Liver (tissue), 9 donors: ENCODE results near the gene METTL5. TPM values are rescaled to one million over a fixed set of nuclear protein-coding genes. Genes with fewer than 3 reads are reported as not detected.
"Not testable (repeated sequence)": the region's sequence is repeated elsewhere in the genome, so short reads cannot be mapped to it uniquely, and the experiment has no call there.

ENCODE experiments used
- DNase-seq: peaks from one replicate; pipeline ENCODE4 v3.0.0-alpha.2; 2017; ENCODE audit warnings: low spot score
- H3K27ac ChIP-seq, 2 donors: one replicate each; pipeline ENCODE4 v1.7.0; 2013; ENCODE audit warnings: inconsistent platforms in 2 of 2, low read length in 2 of 2, control low read depth in 1 of 2, low read depth in 1 of 2, mild to moderate bottlenecking in 1 of 2
- H3K27me3 ChIP-seq, 4 donors: one replicate each; pipeline versions ENCODE4 v1.6.1 to v1.7.0; 2013; ENCODE audit warnings: low read length in 3 of 4, inconsistent platforms in 1 of 4, mild to moderate bottlenecking in 1 of 4, moderate library complexity in 1 of 4; ENCODE audit not compliant: control insufficient read depth in 4 of 4, insufficient read depth in 4 of 4
- H3K36me3 ChIP-seq, 4 donors: one replicate each; pipeline versions ENCODE4 v1.6.1 to v1.7.0; 2013; ENCODE audit warnings: low read length in 3 of 4, mild to moderate bottlenecking in 3 of 4, low read depth in 1 of 4, moderate library complexity in 1 of 4; ENCODE audit not compliant: control insufficient read depth in 4 of 4, insufficient read depth in 3 of 4
- H3K4me1 ChIP-seq, 4 donors: one replicate each; pipeline versions ENCODE4 v1.6.1 to v1.7.0; 2013; ENCODE audit warnings: low read length in 3 of 4, mild to moderate bottlenecking in 3 of 4, moderate library complexity in 1 of 4; ENCODE audit not compliant: control insufficient read depth in 4 of 4, insufficient read depth in 4 of 4
- H3K4me3 ChIP-seq, 3 donors: one replicate each; pipeline versions ENCODE4 v1.6.1 to v1.7.0; 2013; ENCODE audit warnings: low read length in 3 of 3, control low read depth in 1 of 3, low read depth in 1 of 3, mild to moderate bottlenecking in 1 of 3
- H3K9ac ChIP-seq, 2 donors: one replicate each; pipeline ENCODE4 v1.7.0; 2013; ENCODE audit warnings: low read length in 2 of 2, mild to moderate bottlenecking in 2 of 2, moderate library complexity in 2 of 2, control low read depth in 1 of 2, low read depth in 1 of 2
- H3K9me3 ChIP-seq, 4 donors: one replicate each; pipeline versions ENCODE4 v1.6.1 to v1.7.0; 2013; ENCODE audit warnings: low read length in 3 of 4; ENCODE audit not compliant: control insufficient read depth in 4 of 4
- GABPA ChIP-seq, 2 donors: IDR thresholded peaks in 1 of 2; conservative IDR thresholded peaks in 1 of 2; 2 replicates each; pipeline ENCODE4 v1.6.1; 2016; ENCODE audit warnings: antibody characterized with exemption in 2 of 2, mild to moderate bottlenecking in 1 of 2, moderate library complexity in 1 of 2
- HNF4A ChIP-seq, 2 donors: conservative IDR thresholded peaks; 2 replicates each; pipeline ENCODE4 v1.6.1; 2016; ENCODE audit warnings: antibody characterized with exemption in 2 of 2, mild to moderate bottlenecking in 2 of 2
- NR2F2 ChIP-seq: IDR thresholded peaks from 2 replicates; pipeline ENCODE4 v1.6.1; 2016; ENCODE audit warnings: antibody characterized with exemption
- TAF1 ChIP-seq: conservative IDR thresholded peaks from 2 replicates; pipeline ENCODE4 v1.6.1; 2016; ENCODE audit warnings: antibody characterized with exemption, mild to moderate bottlenecking
- WGBS: extraction: QIAGEN DNeasy Blood & Tissue Kit; methylation state at CpG from one replicate; pipeline ENCODE4 v1.1.7; 2013; 5-methylcytosine and 5-hydroxymethylcytosine counted together
- polyA plus RNA-seq, 2 donors: library from polyadenylated mRNA; stranded (reverse) in 1 of 2; unstranded in 1 of 2; fragments of 200-250 nt in 1 of 2; fragments of >200 nt in 1 of 2; fragmentation: Nextera tagmentation in 1 of 2; extraction: Ambion mirVana in 1 of 2; gene quantifications; one replicate each; pipeline versions ENCODE4 v1.2.1 to v1.2.3, GENCODE V29; 2013 to 2015
- total RNA-seq, 2 donors: library from RNA; depleted of rRNA; stranded (reverse); fragments of >200 nt; gene quantifications; one replicate each; pipeline ENCODE4 v1.2.3, GENCODE V29; 2014
- TF ChIP-seq, protein P1 (sequence below): IDR thresholded peaks from 2 replicates; pipeline ENCODE4 v1.6.1; 2016; ENCODE audit warnings: antibody characterized with exemption, mild to moderate bottlenecking
- TF ChIP-seq, protein P2 (sequence below): IDR thresholded peaks from 2 replicates; pipeline ENCODE4 v1.6.1; 2016; ENCODE audit warnings: antibody characterized with exemption
- donor health status: healthy.
- donor health status: healthy.
- donor health status: healthy.
- donor health status: healthy.
- donor health status: healthy.

The METTL5 gene
- total and polyA plus RNA-seq, 4 donors, result 15.4 to 35.6 (median 22.8) TPM

- Histone ChIP-seq H3K27me3 (no peaks in the 10 kb centered on the region), H3K9ac (no peak overlapping the region), H3K36me3 (peaks cover 1 to 21% (median 16%) of the 10 kb centered on the region in 4 donors), H3K9me3 (no peaks in the 10 kb centered on the region), H3K27ac (no peak overlapping the region), H3K4me1 (peaks cover 3 to 16% (median 12%) of the 10 kb centered on the region in 4 donors), H3K4me3 (no peak overlapping the region)
- 89% methylated on average over 1 of the region's 1 CpG for WGBS
- TF ChIP-seq HNF4A (conservative IDR thresholded peaks at IDR 0.05) (no peak), GABPA (IDR thresholded peaks at IDR 0.05 in 1 of 2, conservative IDR thresholded peaks at IDR 0.05 in 1 of 2) (no peak)
- DNase-seq, result no peak
These were observed 5.6 kb downstream of the METTL5 start for GRCh38 chr2:169819106-169819505.

GRCh38 chr2:169818241-169818640, 6.5 kb downstream of the METTL5 start:
- no peak for TF ChIP-seq NR2F2
- TF ChIP-seq, protein P1, sequence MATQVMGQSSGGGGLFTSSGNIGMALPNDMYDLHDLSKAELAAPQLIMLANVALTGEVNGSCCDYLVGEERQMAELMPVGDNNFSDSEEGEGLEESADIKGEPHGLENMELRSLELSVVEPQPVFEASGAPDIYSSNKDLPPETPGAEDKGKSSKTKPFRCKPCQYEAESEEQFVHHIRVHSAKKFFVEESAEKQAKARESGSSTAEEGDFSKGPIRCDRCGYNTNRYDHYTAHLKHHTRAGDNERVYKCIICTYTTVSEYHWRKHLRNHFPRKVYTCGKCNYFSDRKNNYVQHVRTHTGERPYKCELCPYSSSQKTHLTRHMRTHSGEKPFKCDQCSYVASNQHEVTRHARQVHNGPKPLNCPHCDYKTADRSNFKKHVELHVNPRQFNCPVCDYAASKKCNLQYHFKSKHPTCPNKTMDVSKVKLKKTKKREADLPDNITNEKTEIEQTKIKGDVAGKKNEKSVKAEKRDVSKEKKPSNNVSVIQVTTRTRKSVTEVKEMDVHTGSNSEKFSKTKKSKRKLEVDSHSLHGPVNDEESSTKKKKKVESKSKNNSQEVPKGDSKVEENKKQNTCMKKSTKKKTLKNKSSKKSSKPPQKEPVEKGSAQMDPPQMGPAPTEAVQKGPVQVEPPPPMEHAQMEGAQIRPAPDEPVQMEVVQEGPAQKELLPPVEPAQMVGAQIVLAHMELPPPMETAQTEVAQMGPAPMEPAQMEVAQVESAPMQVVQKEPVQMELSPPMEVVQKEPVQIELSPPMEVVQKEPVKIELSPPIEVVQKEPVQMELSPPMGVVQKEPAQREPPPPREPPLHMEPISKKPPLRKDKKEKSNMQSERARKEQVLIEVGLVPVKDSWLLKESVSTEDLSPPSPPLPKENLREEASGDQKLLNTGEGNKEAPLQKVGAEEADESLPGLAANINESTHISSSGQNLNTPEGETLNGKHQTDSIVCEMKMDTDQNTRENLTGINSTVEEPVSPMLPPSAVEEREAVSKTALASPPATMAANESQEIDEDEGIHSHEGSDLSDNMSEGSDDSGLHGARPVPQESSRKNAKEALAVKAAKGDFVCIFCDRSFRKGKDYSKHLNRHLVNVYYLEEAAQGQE, result no peak
- no peak for TF ChIP-seq TAF1
- TF ChIP-seq, protein P2, sequence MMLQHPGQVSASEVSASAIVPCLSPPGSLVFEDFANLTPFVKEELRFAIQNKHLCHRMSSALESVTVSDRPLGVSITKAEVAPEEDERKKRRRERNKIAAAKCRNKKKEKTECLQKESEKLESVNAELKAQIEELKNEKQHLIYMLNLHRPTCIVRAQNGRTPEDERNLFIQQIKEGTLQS, result no peak
- Histone ChIP-seq H3K4me3 (no peak overlapping the region), H3K36me3 (peaks cover 2 to 28% (median 20%) of the 10 kb centered on the region in 4 donors)

DNA sequence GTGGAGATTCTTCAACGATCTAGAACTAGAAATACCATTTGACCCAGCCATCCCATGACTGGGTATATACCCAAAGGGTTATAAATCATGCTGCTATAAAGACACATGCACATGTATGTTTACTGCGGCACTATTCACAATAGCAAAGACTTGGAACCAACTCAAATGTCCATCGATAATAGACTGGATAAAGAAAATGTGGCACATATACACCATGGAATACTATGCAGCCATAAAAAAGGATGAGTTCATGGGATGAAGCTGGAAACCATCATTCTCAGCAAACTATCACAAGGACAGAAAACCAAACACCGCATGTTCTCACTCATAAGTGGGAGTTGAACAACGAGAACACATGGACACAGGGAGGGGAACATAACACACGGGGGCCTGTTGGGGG, 7.3 kb downstream of the METTL5 start:
- H3K9me3 ChIP-seq, DNase-seq, H3K27me3 ChIP-seq, H3K4me1 ChIP-seq, H3K4me3 ChIP-seq, H3K27ac ChIP-seq, H3K9ac ChIP-seq: not testable (repeated sequence)
- peaks cover 2 to 30% (median 21%) of the 10 kb centered on the region in 4 donors for H3K36me3 ChIP-seq
- 96% methylated on average over 6 of the region's 6 CpGs for WGBS

More at GRCh38 chr2:169818241-169818640, 6.5 kb downstream of the METTL5 start:
- H3K4me1 ChIP-seq, result peaks cover 0 to 10% (median 4%) of the 10 kb centered on the region in 4 donors
- H3K9me3 ChIP-seq, result no peaks in the 10 kb centered on the region
- no peak overlapping the region for H3K27ac ChIP-seq
- no peak overlapping the region for H3K9ac ChIP-seq
- no peak for DNase-seq
- no peaks in the 10 kb centered on the region for H3K27me3 ChIP-seq

- H3K36me3 ChIP-seq, result peaks cover 2 to 34% (median 22%) of the 10 kb centered on the region in 4 donors
- not testable (repeated sequence) for H3K27ac ChIP-seq, H3K4me3 ChIP-seq, H3K27me3 ChIP-seq, H3K9me3 ChIP-seq, DNase-seq, H3K4me1 ChIP-seq, H3K9ac ChIP-seq
These were observed 7.7 kb downstream of the METTL5 start for GRCh38 chr2:169816961-169817360.
